Neural cell (in vitro differentiated cells): ENCODE data around the gene PRND. TPM values are rescaled to one million over a fixed set of nuclear protein-coding genes. Genes with fewer than 3 reads are reported as not detected.

Experiments
- H2AFZ ChIP-seq: fragments of 200-600, 300-800 bp; sonication (generic), shearing (Covaris generic); 2 replicates; pipeline ENCODE4 v1.6.0; 2014; ENCODE audit warnings: low read depth, mild to moderate bottlenecking, antibody characterized with exemption, low read length, moderate library complexity
- H3F3A ChIP-seq: fragments of 200-600 bp; shearing (Covaris generic); 2 replicates; pipeline ENCODE4 v1.6.1; 2016; ENCODE audit warnings: mild to moderate bottlenecking, moderate library complexity, mixed read lengths, antibody characterized with exemption, low read length; ENCODE audit not compliant: insufficient read depth, poor library complexity, severe bottlenecking
- H3K27ac ChIP-seq: fragments of 200-600, 300-800 bp; sonication (generic), shearing (Covaris generic); 2 replicates; pipeline ENCODE4 v1.5.1; 2014; ENCODE audit warnings: mild to moderate bottlenecking, low read length, moderate library complexity
- H3K27me3 ChIP-seq: fragments of 300-800, 200-600 bp; sonication (generic), shearing (Covaris generic); 2 replicates; pipeline ENCODE4 v1.6.0; 2014; ENCODE audit warnings: mild to moderate bottlenecking, low read depth, low read length, moderate library complexity; ENCODE audit not compliant: insufficient read depth
- H3K36me3 ChIP-seq: fragments of 300-800, 200-600 bp; sonication (generic), shearing (Covaris generic); 2 replicates; pipeline ENCODE4 v1.5.1; 2014; ENCODE audit warnings: mild to moderate bottlenecking, antibody characterized with exemption, low read length, moderate library complexity; ENCODE audit not compliant: insufficient read depth
- H3K4me2 ChIP-seq: fragments of 300-800, 200-600 bp; sonication (generic), shearing (Covaris generic); 2 replicates; pipeline ENCODE4 v1.6.0; 2014; ENCODE audit warnings: mild to moderate bottlenecking, low read length
- H3K4me3 ChIP-seq: fragments of 300-800, 200-600 bp; sonication (generic), shearing (Covaris generic); 2 replicates; pipeline ENCODE4 v1.5.1; 2014; ENCODE audit warnings: mild to moderate bottlenecking, low read length, moderate library complexity
- H3K79me2 ChIP-seq: fragments of 200-600 bp; shearing (Covaris generic); replicated peaks from 2 replicates; pipeline ENCODE4 v1.6.0; 2014; ENCODE audit warnings: mild to moderate bottlenecking, low read length, moderate library complexity; ENCODE audit not compliant: insufficient read depth
- H3K9ac ChIP-seq: fragments of 300-800, 200-600 bp; sonication (generic), shearing (Covaris generic); 2 replicates; pipeline ENCODE4 v1.6.1; 2016; ENCODE audit warnings: mild to moderate bottlenecking, low read length, mixed read lengths
- H3K9me2 ChIP-seq: fragments of 200-600 bp; shearing (Covaris generic); 2 replicates; pipeline ENCODE4 v1.6.1; 2016; ENCODE audit warnings: mild to moderate bottlenecking, low read length, mixed read lengths; ENCODE audit not compliant: insufficient read depth
- H3K9me3 ChIP-seq: fragments of 200-600, 300-800 bp; sonication (generic), shearing (Covaris generic); 2 replicates; pipeline ENCODE4 v1.6.1; 2016; ENCODE audit warnings: mild to moderate bottlenecking, mixed run types, low read length, moderate library complexity, mixed read lengths
- H4K20me1 ChIP-seq: fragments of 200-600 bp; shearing (Covaris generic); 2 replicates; pipeline ENCODE4 v1.6.1; 2016; ENCODE audit warnings: mild to moderate bottlenecking, mixed run types; ENCODE audit not compliant: insufficient read depth
- CTCF ChIP-seq: fragments of 450-650 bp; IDR thresholded peaks from 2 replicates; pipeline ENCODE4 v1.5.1; 2014; ENCODE audit warnings: antibody characterized with exemption, mild to moderate bottlenecking, moderate library complexity; ENCODE audit not compliant: poor library complexity, severe bottlenecking
- EP300 ChIP-seq: fragments of 450-650 bp; conservative IDR thresholded peaks from 2 replicates; pipeline ENCODE4 v1.6.1; 2014; ENCODE audit warnings: antibody characterized with exemption, mild to moderate bottlenecking, moderate library complexity; ENCODE audit not compliant: poor library complexity, severe bottlenecking
- EZH2 ChIP-seq: fragments of 200-600, 300-800 bp; shearing (Covaris generic), sonication (generic); IDR thresholded peaks from 2 replicates; pipeline ENCODE4 v1.6.1; 2014; ENCODE audit warnings: antibody characterized with exemption, low read length, borderline replicate concordance, mild to moderate bottlenecking; ENCODE audit not compliant: insufficient read depth, poor library complexity, severe bottlenecking
- MXI1 ChIP-seq: fragments of 450-650 bp; conservative IDR thresholded peaks from 2 replicates; pipeline ENCODE4 v1.6.1; 2014; ENCODE audit warnings: antibody characterized with exemption, mild to moderate bottlenecking; ENCODE audit not compliant: poor library complexity, severe bottlenecking
- POLR2AphosphoS5 ChIP-seq: IDR thresholded peaks from 2 replicates; pipeline ENCODE4 v1.6.1; 2012
- RAD21 ChIP-seq: fragments of 450-650 bp; conservative IDR thresholded peaks from 2 replicates; pipeline ENCODE4 v1.6.1; 2014; ENCODE audit warnings: antibody characterized with exemption, mild to moderate bottlenecking, moderate library complexity
- REST ChIP-seq: IDR thresholded peaks from 2 replicates; pipeline ENCODE4 v1.6.1; 2012; ENCODE audit warnings: borderline replicate concordance
- SMC3 ChIP-seq: fragments of 450-650 bp; conservative IDR thresholded peaks from 2 replicates; pipeline ENCODE4 v1.6.1; 2014; ENCODE audit warnings: antibody characterized with exemption, mild to moderate bottlenecking, moderate library complexity; ENCODE audit not compliant: poor library complexity
- TAF1 ChIP-seq: IDR thresholded peaks from 2 replicates; pipeline ENCODE4 v1.6.1; 2012; ENCODE audit warnings: low read depth
- polyA plus RNA-seq: library from polyadenylated mRNA; depleted of rRNA; stranded (reverse); fragments of >200 nt; gene quantifications from 2 replicates; pipeline ENCODE4 v1.2.3, GENCODE V29; 2014

The PRND gene
- polyA plus RNA-seq, 1 donor from 2014 or later: not detected

GRCh38 chr20:4736875-4737274 is 15.2 kb downstream of the PRND start:
- H3F3A ChIP-seq: no peaks in the 10 kb centered on the region
- H3K27me3 ChIP-seq: no peaks in the 10 kb centered on the region
- H3K9me3 ChIP-seq: no peaks in the 10 kb centered on the region
- H3K9me2 ChIP-seq: no peaks in the 10 kb centered on the region
- H2AFZ ChIP-seq: no peak overlapping the region
- no peak overlapping the region for H3K4me2 ChIP-seq
- H3K36me3 ChIP-seq: no peaks in the 10 kb centered on the region
- no peak overlapping the region for H3K9ac ChIP-seq
- H3K79me2 ChIP-seq: no peaks in the 10 kb centered on the region
- no peak overlapping the region for H3K4me3 ChIP-seq
- no peaks in the 10 kb centered on the region for H4K20me1 ChIP-seq
- TF ChIP-seq RAD21: no peak
- no peak for TF ChIP-seq TAF1
- no peak for TF ChIP-seq SMC3
- no peak for TF ChIP-seq EZH2
- TF ChIP-seq POLR2AphosphoS5: no peak
- no peak for TF ChIP-seq EP300
- no peak for TF ChIP-seq MXI1
- TF ChIP-seq REST: no peak
- no peak for TF ChIP-seq CTCF
- H3K27ac ChIP-seq: no peak overlapping the region

GRCh38 chr20:4737857-4738627 is 16.3 kb downstream of the PRND start:
- TF ChIP-seq POLR2AphosphoS5 (no peak), RAD21 (no peak), MXI1 (no peak), EP300 (no peak), REST (no peak), CTCF (no peak), TAF1 (no peak), SMC3 (no peak), EZH2 (no peak)
- Histone ChIP-seq H3K79me2 (no peaks in the 10 kb centered on the region), H3K4me3 (no peak overlapping the region), H4K20me1 (no peaks in the 10 kb centered on the region), H3K9ac (no peak overlapping the region), H3K9me2 (no peaks in the 10 kb centered on the region), H2AFZ (no peak overlapping the region), H3K27me3 (no peaks in the 10 kb centered on the region), H3F3A (no peaks in the 10 kb centered on the region), H3K4me2 (no peak overlapping the region), H3K9me3 (no peaks in the 10 kb centered on the region), H3K27ac (no peak overlapping the region), H3K36me3 (no peaks in the 10 kb centered on the region)
